ENCODE results near the gene SUSD5.
"Not testable (repeated sequence)": the region's sequence is repeated elsewhere in the genome, so short reads cannot be mapped to it uniquely, and the experiment has no call there.

The SUSD5 gene

DNA sequence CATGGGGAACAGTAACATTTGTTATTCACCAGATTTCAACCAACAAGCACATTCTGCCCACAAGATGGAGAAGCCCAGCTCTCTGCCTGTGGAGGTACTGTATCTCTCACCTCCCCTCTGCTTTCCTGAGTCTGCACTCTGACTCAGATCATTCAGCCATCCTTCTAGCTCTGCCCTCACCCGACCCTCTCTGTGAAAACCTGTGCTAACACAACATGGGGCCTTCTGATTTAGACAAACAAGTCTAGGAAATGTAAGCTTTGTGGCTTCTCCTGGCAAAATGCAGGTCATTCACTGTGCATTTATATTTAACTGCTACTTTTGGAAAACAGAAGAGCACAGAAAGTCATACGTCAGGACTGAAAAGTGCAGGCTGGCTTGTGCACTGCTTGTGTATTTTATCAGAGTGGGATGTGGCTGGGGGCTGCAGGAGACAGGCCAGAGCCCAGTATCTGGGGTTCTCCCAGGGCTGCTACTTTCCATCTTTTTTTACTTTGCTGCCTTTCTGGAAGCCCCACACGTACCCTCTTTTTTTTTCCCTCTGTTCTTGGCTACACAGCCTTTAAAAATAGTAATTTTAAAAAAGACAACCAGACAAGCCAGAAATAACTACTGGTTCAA, 50.8 kb downstream of the SUSD5 start:
- Histone ChIP-seq H3K9me3 (ENCODE audit: low read length) (no peaks in the 10 kb centered on the region), H3K27ac (ENCODE audit: low read depth, low read length) (no peak overlapping the region), H3K9ac (ENCODE audit: low read length) (no peak overlapping the region)

GRCh38 chr3:33167284-33167683, 51.3 kb downstream of the SUSD5 start:
- H3K27me3 ChIP-seq (ENCODE audit: control insufficient read depth in 1 of 2, insufficient read depth in 2 of 2, low read length in 2 of 2) = no peaks in the 10 kb centered on the region
- H3K4me1 ChIP-seq (ENCODE audit: insufficient read depth, low read length) = no peaks in the 10 kb centered on the region
- no peak overlapping the region for H3K4me3 ChIP-seq (ENCODE audit: low read depth in 1 of 2, low read length in 2 of 2)
- H3K27ac ChIP-seq (ENCODE audit: low read depth, low read length) = no peak overlapping the region
- no peaks in the 10 kb centered on the region for H3K36me3 ChIP-seq (ENCODE audit: insufficient read depth, low read length)
- H3K9ac ChIP-seq (ENCODE audit: low read length) = no peak overlapping the region
- no peaks in the 10 kb centered on the region for H3K9me3 ChIP-seq (ENCODE audit: low read length)

More for the DNA sequence above, 50.8 kb downstream of the SUSD5 start:
- Histone ChIP-seq H3K4me1 (ENCODE audit: insufficient read depth, low read length) (no peaks in the 10 kb centered on the region), H3K36me3 (ENCODE audit: insufficient read depth, low read length) (no peaks in the 10 kb centered on the region), H3K4me3 (ENCODE audit: low read depth in 1 of 2, low read length in 2 of 2) (no peak overlapping the region), H3K27me3 (ENCODE audit: control insufficient read depth in 1 of 2, insufficient read depth in 2 of 2, low read length in 2 of 2) (no peaks in the 10 kb centered on the region)

DNA sequence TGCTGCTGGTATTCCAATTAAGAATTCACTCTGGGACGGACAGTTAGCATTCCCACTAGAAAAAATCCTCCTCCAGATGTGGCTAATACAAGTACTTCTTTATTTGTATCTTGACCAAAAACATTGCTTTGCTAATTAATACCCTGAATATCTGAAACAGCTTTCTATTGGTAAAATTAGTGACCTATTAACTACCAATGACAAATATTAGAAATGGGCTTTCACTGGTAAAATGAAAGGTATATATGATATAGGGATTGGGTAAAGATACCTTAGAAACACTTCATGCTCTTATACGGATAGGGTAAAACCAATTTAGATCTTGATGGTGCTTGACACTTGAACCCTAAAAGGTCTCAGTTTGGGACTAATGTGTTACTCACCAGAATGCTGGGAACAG, 52.5 kb downstream of the SUSD5 start:
- Histone ChIP-seq H3K36me3 (ENCODE audit: insufficient read depth, low read length) (no peaks in the 10 kb centered on the region), H3K9ac (ENCODE audit: low read length) (no peak overlapping the region), H3K27me3 (ENCODE audit: control insufficient read depth in 1 of 2, insufficient read depth in 2 of 2, low read length in 2 of 2) (no peaks in the 10 kb centered on the region), H3K27ac (ENCODE audit: low read depth, low read length) (no peak overlapping the region), H3K9me3 (ENCODE audit: low read length) (no peaks in the 10 kb centered on the region), H3K4me3 (ENCODE audit: low read depth in 1 of 2, low read length in 2 of 2) (no peak overlapping the region), H3K4me1 (ENCODE audit: insufficient read depth, low read length) (no peaks in the 10 kb centered on the region)

GRCh38 chr3:33165372-33165771, 53.2 kb downstream of the SUSD5 start:
- Histone ChIP-seq H3K4me3 (ENCODE audit: low read depth in 1 of 2, low read length in 2 of 2) (no peak overlapping the region), H3K9me3 (ENCODE audit: low read length) (no peaks in the 10 kb centered on the region), H3K36me3 (ENCODE audit: insufficient read depth, low read length) (no peaks in the 10 kb centered on the region), H3K9ac (ENCODE audit: low read length) (no peak overlapping the region), H3K4me1 (ENCODE audit: insufficient read depth, low read length) (no peaks in the 10 kb centered on the region), H3K27me3 (ENCODE audit: control insufficient read depth in 1 of 2, insufficient read depth in 2 of 2, low read length in 2 of 2) (no peaks in the 10 kb centered on the region), H3K27ac (ENCODE audit: low read depth, low read length) (no peak overlapping the region)

DNA sequence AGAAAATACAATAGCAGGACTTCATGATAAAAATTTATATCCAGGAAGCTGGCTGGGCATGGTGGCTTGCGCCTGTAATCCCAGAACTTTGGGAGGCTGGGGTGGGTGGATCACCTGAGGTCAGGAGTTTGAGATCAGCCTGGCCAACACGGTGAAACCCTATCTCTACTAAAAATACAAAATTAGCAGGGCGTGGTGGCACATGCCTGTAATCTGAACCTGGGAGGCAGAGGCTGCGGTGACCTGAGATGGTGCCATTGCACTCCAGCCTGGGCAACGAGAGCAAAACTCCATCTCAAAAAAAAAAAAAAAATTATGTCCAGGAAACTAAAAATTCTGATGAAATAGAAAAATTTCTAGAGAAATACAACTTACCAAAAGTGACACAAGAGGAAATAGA, 56.0 kb downstream of the SUSD5 start:
- not testable (repeated sequence) for H3K4me1 ChIP-seq (ENCODE audit: insufficient read depth, low read length); H3K36me3 ChIP-seq (ENCODE audit: insufficient read depth, low read length); H3K9me3 ChIP-seq (ENCODE audit: low read length); H3K9ac ChIP-seq (ENCODE audit: low read length); H3K27me3 ChIP-seq (ENCODE audit: control insufficient read depth in 1 of 2, insufficient read depth in 2 of 2, low read length in 2 of 2); H3K27ac ChIP-seq (ENCODE audit: low read depth, low read length); H3K4me3 ChIP-seq (ENCODE audit: low read depth in 1 of 2, low read length in 2 of 2)

DNA sequence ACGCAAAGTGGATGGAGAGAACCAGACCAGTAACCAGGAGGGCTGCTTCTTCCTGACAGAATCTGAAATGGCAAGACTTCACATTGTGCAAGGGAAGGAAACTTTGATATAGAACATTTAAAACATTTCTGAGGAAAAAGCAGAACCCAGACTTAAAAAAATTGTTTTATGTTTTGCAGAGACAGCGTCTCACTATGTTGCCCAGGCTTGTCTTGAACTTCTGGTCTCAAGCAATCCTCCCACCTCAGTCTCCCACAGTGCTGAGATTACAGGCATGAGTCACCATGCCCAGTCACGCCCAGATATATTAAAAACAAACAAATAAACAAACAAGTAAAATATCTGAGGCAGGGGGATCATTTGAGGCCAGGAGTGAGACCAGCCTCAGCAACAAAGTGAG, 58.6 kb downstream of the SUSD5 start:
- H3K4me1 ChIP-seq (ENCODE audit: insufficient read depth, low read length) = peaks cover 12% of the 10 kb centered on the region
- H3K27ac ChIP-seq (ENCODE audit: low read depth, low read length) = no peak overlapping the region

DNA sequence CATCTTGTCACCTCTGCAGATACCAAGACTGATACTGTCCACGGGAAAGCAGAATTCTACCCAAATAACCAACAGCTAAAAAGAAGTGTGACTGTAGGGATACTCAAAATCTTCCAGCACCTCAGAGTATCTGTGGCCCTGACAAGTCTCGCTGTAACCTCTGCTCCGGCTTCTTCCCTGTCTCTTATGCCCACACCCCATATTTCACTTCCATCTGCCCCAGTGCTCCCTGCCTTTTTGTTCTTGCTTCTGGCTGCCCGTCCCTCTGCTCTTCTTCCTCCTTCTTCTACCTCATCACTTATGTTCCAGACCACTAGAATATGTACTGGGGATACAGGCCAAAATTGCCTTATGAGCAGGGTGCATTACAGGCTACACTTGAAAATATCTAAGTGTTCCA, 59.4 kb downstream of the SUSD5 start:
- Histone ChIP-seq H3K9me3 (ENCODE audit: low read length) (no peaks in the 10 kb centered on the region), H3K4me1 (ENCODE audit: insufficient read depth, low read length) (peaks cover 12% of the 10 kb centered on the region), H3K9ac (ENCODE audit: low read length) (no peak overlapping the region), H3K4me3 (ENCODE audit: low read depth in 1 of 2, low read length in 2 of 2) (no peak overlapping the region), H3K36me3 (ENCODE audit: insufficient read depth, low read length) (no peaks in the 10 kb centered on the region), H3K27ac (ENCODE audit: low read depth, low read length) (no peak overlapping the region), H3K27me3 (ENCODE audit: control insufficient read depth in 1 of 2, insufficient read depth in 2 of 2, low read length in 2 of 2) (no peaks in the 10 kb centered on the region)

More for the DNA sequence above, 58.6 kb downstream of the SUSD5 start:
- Histone ChIP-seq H3K36me3 (ENCODE audit: insufficient read depth, low read length) (no peaks in the 10 kb centered on the region), H3K4me3 (ENCODE audit: low read depth in 1 of 2, low read length in 2 of 2) (no peak overlapping the region), H3K9me3 (ENCODE audit: low read length) (no peaks in the 10 kb centered on the region), H3K27me3 (ENCODE audit: control insufficient read depth in 1 of 2, insufficient read depth in 2 of 2, low read length in 2 of 2) (no peaks in the 10 kb centered on the region), H3K9ac (ENCODE audit: low read length) (no peak overlapping the region)

DNA sequence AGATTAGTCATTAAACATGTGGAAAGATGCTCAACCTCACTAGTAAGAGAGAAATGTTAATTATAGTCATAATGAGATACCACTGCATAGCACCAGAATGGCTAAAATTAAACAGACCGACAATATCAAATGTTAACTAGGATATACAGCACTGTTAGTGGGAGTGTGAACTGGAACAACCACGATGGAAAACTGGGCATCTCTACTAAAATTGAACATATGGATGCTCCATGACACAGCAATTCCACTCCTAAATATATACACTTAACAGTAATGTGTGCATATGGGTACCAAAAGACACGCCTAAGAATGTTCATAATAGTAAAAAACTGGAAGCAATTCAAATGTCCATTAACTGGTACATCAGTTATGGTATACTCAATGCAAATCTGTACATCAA, 63.3 kb downstream of the SUSD5 start:
- Histone ChIP-seq H3K4me3 (ENCODE audit: low read depth in 1 of 2, low read length in 2 of 2) (no peak overlapping the region), H3K9me3 (ENCODE audit: low read length) (no peaks in the 10 kb centered on the region), H3K9ac (ENCODE audit: low read length) (no peak overlapping the region), H3K27ac (ENCODE audit: low read depth, low read length) (no peak overlapping the region), H3K27me3 (ENCODE audit: control insufficient read depth in 1 of 2, insufficient read depth in 2 of 2, low read length in 2 of 2) (peaks cover 0 to 4% of the 10 kb centered on the region in 2 donors), H3K4me1 (ENCODE audit: insufficient read depth, low read length) (peaks cover 12% of the 10 kb centered on the region), H3K36me3 (ENCODE audit: insufficient read depth, low read length) (no peaks in the 10 kb centered on the region)

GRCh38 chr3:33153782-33154181, 64.8 kb downstream of the SUSD5 start:
- Histone ChIP-seq H3K27ac (ENCODE audit: low read depth, low read length) (no peak overlapping the region), H3K4me1 (ENCODE audit: insufficient read depth, low read length) (peaks cover 12% of the 10 kb centered on the region), H3K9ac (ENCODE audit: low read length) (no peak overlapping the region), H3K9me3 (ENCODE audit: low read length) (no peaks in the 10 kb centered on the region), H3K27me3 (ENCODE audit: control insufficient read depth in 1 of 2, insufficient read depth in 2 of 2, low read length in 2 of 2) (peaks cover 0 to 4% of the 10 kb centered on the region in 2 donors), H3K36me3 (ENCODE audit: insufficient read depth, low read length) (no peaks in the 10 kb centered on the region), H3K4me3 (ENCODE audit: low read depth in 1 of 2, low read length in 2 of 2) (no peak overlapping the region)

DNA sequence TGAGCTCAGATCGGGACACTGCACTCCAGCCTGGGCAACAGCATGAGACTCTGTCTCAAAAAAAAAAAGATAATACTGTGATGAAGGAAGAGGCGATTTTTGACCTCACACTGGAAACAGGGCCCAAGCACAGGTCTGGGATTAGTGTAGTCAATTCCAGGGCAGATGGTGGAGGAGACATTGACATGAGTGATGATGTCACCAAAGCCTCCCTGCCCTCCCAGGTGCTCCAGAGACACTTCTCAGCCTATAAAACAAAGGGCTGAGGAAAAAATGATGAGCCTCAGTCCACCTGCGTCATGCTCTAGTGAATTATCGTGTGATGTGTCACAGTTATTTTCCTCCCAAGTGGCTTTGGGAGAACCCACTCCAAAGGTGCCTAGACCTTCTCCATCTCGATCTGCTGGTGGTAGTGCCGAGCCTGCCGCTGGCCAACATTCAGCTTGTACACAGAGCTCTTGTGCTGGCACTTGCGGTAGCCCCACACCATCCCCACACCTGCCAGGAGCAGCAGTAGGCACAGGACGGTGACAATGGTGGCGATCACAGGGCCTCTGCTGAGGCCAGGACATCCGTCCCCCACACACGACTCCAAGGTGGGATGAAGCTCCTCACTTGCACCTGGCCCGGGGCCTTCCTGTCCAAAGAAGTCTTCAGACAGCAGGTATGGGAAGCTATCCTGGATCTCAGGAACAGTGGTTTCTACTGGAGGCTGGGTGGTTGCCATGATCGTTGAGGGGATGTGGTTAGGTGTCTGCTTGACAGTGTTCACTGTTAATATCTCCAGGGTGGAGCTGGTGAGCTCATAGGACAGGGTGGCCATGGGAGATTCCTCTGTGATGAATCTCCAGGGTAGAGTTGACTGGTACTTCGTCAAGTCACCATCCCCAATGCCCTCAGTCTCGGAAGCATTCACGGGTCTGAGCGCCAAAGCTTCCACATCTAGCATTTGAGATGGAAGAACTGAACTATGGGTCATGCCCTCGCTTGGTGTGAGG, 65.9 kb downstream of the SUSD5 start:
- peaks cover 19% of the 10 kb centered on the region for H3K4me1 ChIP-seq (ENCODE audit: insufficient read depth, low read length)
- H3K27ac ChIP-seq (ENCODE audit: low read depth, low read length) = no peak overlapping the region
- peaks cover 0 to 4% of the 10 kb centered on the region in 2 donors for H3K27me3 ChIP-seq (ENCODE audit: control insufficient read depth in 1 of 2, insufficient read depth in 2 of 2, low read length in 2 of 2)
- H3K36me3 ChIP-seq (ENCODE audit: insufficient read depth, low read length) = no peaks in the 10 kb centered on the region
- H3K9ac ChIP-seq (ENCODE audit: low read length) = no peak overlapping the region
- no peaks in the 10 kb centered on the region for H3K9me3 ChIP-seq (ENCODE audit: low read length)
- H3K4me3 ChIP-seq (ENCODE audit: low read depth in 1 of 2, low read length in 2 of 2) = no peak overlapping the region

GRCh38 chr3:33149342-33149741, 69.3 kb downstream of the SUSD5 start:
- Histone ChIP-seq H3K27me3 (ENCODE audit: control insufficient read depth in 1 of 2, insufficient read depth in 2 of 2, low read length in 2 of 2) (peaks cover 0 to 4% of the 10 kb centered on the region in 2 donors), H3K36me3 (ENCODE audit: insufficient read depth, low read length) (no peaks in the 10 kb centered on the region), H3K27ac (ENCODE audit: low read depth, low read length) (no peak overlapping the region), H3K9me3 (ENCODE audit: low read length) (no peaks in the 10 kb centered on the region), H3K9ac (ENCODE audit: low read length) (no peak overlapping the region), H3K4me1 (ENCODE audit: insufficient read depth, low read length) (peaks cover 17% of the 10 kb centered on the region), H3K4me3 (ENCODE audit: low read depth in 1 of 2, low read length in 2 of 2) (no peak overlapping the region)
